ENCODE measurements around the gene KMT2C.
A peak's percentile ranks its signal among the peaks of the same experiment; 100 is the strongest.

Gene KMT2C

DNA sequence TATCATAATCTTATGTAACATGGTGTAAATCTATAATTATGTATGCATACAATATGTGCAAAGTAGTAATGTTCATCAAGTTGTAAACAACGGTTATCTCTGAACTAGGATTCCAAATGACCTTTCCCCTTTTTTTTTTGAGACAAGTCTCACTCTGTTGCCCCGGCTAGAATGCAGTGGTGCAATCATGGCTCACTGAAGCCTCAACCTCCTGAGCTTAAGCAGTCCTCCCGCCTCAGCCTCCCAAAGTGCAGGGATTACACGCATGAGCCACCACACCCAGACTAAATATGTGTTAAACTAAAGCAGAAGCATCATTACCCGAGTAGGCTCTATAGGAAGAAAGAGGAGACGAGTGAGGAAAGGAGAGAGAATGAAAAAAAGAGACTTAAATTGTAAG is 7.8 kb upstream of the KMT2C start:
- TF ChIP-seq FOXM1 (IDR thresholded peaks at IDR 0.05; ENCODE audit: borderline replicate concordance, low read depth) (no peak), TEAD4 (IDR thresholded peaks at IDR 0.05) (no peak), ZBTB7A (IDR thresholded peaks at IDR 0.05; ENCODE audit: low read depth) (no peak), NFIC (IDR thresholded peaks at IDR 0.05) (no peak), TAF1 (IDR thresholded peaks at IDR 0.05; ENCODE audit: low read depth) (no peak), EP300 (IDR thresholded peaks at IDR 0.05; ENCODE audit: borderline replicate concordance) (no peak), YY1 (IDR thresholded peaks at IDR 0.05; ENCODE audit: low read depth) (no peak), TCF12 (IDR thresholded peaks at IDR 0.05; ENCODE audit: low read depth) (no peak), RAD21 (IDR thresholded peaks at IDR 0.05; ENCODE audit: low read depth) (no peak), CREB1 (IDR thresholded peaks at IDR 0.05; ENCODE audit: low read depth) (no peak), EGR1 (IDR thresholded peaks at IDR 0.05) (no peak)
- TF ChIP-seq, protein P1, sequence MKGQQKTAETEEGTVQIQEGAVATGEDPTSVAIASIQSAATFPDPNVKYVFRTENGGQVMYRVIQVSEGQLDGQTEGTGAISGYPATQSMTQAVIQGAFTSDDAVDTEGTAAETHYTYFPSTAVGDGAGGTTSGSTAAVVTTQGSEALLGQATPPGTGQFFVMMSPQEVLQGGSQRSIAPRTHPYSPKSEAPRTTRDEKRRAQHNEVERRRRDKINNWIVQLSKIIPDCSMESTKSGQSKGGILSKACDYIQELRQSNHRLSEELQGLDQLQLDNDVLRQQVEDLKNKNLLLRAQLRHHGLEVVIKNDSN (IDR thresholded peaks at IDR 0.05), result no peak
- TF ChIP-seq, protein P2, sequence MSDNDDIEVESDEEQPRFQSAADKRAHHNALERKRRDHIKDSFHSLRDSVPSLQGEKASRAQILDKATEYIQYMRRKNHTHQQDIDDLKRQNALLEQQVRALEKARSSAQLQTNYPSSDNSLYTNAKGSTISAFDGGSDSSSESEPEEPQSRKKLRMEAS (IDR thresholded peaks at IDR 0.05), result no peak

DNA sequence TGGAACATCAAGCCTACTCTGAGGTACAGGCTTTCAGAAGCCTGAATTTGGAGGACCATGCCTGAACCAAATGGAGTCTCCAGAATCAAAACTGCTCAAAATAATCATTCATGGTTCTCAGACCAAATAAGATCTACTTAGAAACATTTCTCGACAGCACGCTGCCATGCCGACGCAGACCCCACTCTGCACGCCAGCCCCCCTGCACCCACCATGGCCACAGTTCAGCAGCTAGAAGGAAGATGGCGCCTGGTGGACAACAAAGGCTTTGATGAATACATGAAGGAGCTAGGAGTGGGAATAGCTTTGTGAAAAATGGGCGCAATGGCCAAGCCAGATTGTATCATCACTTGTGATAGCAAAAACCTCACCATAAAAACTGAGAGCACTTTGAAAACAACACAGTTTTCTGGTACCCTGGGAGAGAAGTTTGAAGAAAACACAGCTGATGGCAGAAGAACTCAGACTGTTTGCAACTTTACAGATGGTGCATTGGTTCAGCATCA is 6.6 kb upstream of the KMT2C start:
- TF ChIP-seq TCF12 (IDR thresholded peaks at IDR 0.05; ENCODE audit: low read depth), result no peak
- no peak for TF ChIP-seq NFIC (IDR thresholded peaks at IDR 0.05)
- TF ChIP-seq TAF1 (IDR thresholded peaks at IDR 0.05; ENCODE audit: low read depth), result no peak
- no peak for TF ChIP-seq EP300 (IDR thresholded peaks at IDR 0.05; ENCODE audit: borderline replicate concordance)
- no peak for TF ChIP-seq CREB1 (IDR thresholded peaks at IDR 0.05; ENCODE audit: low read depth)
- no peak for TF ChIP-seq FOXM1 (IDR thresholded peaks at IDR 0.05; ENCODE audit: borderline replicate concordance, low read depth)
- TF ChIP-seq CEBPB (IDR thresholded peaks at IDR 0.05), result no peak
- TF ChIP-seq RAD21 (IDR thresholded peaks at IDR 0.05; ENCODE audit: low read depth), result no peak
- TF ChIP-seq, protein P2 (IDR thresholded peaks at IDR 0.05), result no peak
- TF ChIP-seq YY1 (IDR thresholded peaks at IDR 0.05; ENCODE audit: low read depth), result no peak
- TF ChIP-seq, protein P3, sequence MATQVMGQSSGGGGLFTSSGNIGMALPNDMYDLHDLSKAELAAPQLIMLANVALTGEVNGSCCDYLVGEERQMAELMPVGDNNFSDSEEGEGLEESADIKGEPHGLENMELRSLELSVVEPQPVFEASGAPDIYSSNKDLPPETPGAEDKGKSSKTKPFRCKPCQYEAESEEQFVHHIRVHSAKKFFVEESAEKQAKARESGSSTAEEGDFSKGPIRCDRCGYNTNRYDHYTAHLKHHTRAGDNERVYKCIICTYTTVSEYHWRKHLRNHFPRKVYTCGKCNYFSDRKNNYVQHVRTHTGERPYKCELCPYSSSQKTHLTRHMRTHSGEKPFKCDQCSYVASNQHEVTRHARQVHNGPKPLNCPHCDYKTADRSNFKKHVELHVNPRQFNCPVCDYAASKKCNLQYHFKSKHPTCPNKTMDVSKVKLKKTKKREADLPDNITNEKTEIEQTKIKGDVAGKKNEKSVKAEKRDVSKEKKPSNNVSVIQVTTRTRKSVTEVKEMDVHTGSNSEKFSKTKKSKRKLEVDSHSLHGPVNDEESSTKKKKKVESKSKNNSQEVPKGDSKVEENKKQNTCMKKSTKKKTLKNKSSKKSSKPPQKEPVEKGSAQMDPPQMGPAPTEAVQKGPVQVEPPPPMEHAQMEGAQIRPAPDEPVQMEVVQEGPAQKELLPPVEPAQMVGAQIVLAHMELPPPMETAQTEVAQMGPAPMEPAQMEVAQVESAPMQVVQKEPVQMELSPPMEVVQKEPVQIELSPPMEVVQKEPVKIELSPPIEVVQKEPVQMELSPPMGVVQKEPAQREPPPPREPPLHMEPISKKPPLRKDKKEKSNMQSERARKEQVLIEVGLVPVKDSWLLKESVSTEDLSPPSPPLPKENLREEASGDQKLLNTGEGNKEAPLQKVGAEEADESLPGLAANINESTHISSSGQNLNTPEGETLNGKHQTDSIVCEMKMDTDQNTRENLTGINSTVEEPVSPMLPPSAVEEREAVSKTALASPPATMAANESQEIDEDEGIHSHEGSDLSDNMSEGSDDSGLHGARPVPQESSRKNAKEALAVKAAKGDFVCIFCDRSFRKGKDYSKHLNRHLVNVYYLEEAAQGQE (IDR thresholded peaks at IDR 0.05; ENCODE audit: low read depth), result no peak
- TF ChIP-seq, protein P1 (IDR thresholded peaks at IDR 0.05), result no peak
- TF ChIP-seq ZBTB7A (IDR thresholded peaks at IDR 0.05; ENCODE audit: low read depth), result no peak
- no peak for TF ChIP-seq TEAD4 (IDR thresholded peaks at IDR 0.05)
- TF ChIP-seq EGR1 (IDR thresholded peaks at IDR 0.05), result no peak

DNA sequence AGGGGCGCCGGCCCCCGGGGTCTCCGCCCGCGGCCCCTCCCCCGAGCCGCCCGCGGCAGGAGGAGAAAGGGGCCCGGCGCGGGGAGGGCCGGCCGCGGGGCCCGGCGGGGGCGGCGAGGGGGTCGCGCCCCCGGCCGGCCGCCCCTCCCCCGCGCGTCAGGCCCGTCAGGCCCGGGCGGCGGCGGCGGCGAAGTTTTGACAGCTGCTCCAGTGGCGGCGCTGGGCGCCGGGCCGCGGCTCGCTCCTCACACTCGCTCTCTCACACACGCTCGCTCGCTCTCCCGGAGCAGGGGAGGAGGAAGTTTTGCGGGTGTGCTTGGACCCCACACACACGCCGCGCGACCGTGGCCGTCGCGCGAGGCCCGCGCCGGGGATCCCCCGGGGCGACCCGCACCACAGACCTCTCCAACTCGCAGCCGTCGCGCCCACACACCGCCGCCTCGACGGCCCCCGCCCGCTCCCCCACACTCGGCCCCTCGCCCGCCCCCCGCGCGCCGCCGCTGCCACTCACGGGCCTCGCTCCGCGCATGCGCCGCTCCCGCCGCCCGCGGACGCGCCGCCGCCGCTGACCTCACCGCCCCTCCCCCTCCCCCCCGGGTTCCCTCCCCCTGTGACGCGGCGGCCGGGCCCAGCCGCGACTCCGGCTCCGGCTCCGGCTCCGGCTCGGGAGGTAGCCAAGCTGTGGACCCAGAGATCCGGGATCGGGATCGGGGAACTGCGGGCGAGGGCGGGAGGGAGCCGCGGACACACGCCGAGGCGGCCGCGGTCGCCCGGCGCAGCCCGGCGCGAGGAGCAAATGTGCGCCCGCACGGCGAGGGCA is 518 bp upstream of the KMT2C start:
- TF ChIP-seq EGR1 (IDR thresholded peaks at IDR 0.05), result peak; percentile 7; the same call in 1 of the 2 replicates
- peak; percentile 16; the same call in 1 of the 2 replicates for TF ChIP-seq NFIC (IDR thresholded peaks at IDR 0.05)
- TF ChIP-seq CEBPB (IDR thresholded peaks at IDR 0.05), result no peak
- TF ChIP-seq, protein P1 (IDR thresholded peaks at IDR 0.05), result no peak; the same call in 1 of the 2 replicates
- no peak for TF ChIP-seq TEAD4 (IDR thresholded peaks at IDR 0.05)
- TF ChIP-seq CREB1 (IDR thresholded peaks at IDR 0.05; ENCODE audit: low read depth), result peak; percentile 57; the same call in 1 of the 2 replicates
- TF ChIP-seq RAD21 (IDR thresholded peaks at IDR 0.05; ENCODE audit: low read depth), result peak; percentile 23; the same call in 1 of the 2 replicates
- TF ChIP-seq EP300 (IDR thresholded peaks at IDR 0.05; ENCODE audit: borderline replicate concordance), result peak; percentile 24; the same call in 1 of the 2 replicates
- peak; percentile 71 for TF ChIP-seq YY1 (IDR thresholded peaks at IDR 0.05; ENCODE audit: low read depth)
- TF ChIP-seq, protein P3 (IDR thresholded peaks at IDR 0.05; ENCODE audit: low read depth), result no peak
- TF ChIP-seq TAF1 (IDR thresholded peaks at IDR 0.05; ENCODE audit: low read depth), result peak; percentile 70; the same call in 1 of the 2 replicates
- peak; percentile 48; the same call in 1 of the 2 replicates for TF ChIP-seq TCF12 (IDR thresholded peaks at IDR 0.05; ENCODE audit: low read depth)
- TF ChIP-seq, protein P2 (IDR thresholded peaks at IDR 0.05), result peak; percentile 71
- TF ChIP-seq FOXM1 (IDR thresholded peaks at IDR 0.05; ENCODE audit: borderline replicate concordance, low read depth), result no peak
- peak; percentile 44; the same call in 1 of the 2 replicates for TF ChIP-seq ZBTB7A (IDR thresholded peaks at IDR 0.05; ENCODE audit: low read depth)
